AG20443 (cell line): ENCODE measurements around the gene DHFR.
"Not testable (repeated sequence)": the region's sequence is repeated elsewhere in the genome, so short reads cannot be mapped to it uniquely, and the experiment has no call there.

ENCODE experiments used
- DNase-seq: peaks from one replicate; pipeline ENCODE4 v3.0.0; 2012; ENCODE audit warnings: low spot score, mixed read lengths

Gene DHFR

DNA sequence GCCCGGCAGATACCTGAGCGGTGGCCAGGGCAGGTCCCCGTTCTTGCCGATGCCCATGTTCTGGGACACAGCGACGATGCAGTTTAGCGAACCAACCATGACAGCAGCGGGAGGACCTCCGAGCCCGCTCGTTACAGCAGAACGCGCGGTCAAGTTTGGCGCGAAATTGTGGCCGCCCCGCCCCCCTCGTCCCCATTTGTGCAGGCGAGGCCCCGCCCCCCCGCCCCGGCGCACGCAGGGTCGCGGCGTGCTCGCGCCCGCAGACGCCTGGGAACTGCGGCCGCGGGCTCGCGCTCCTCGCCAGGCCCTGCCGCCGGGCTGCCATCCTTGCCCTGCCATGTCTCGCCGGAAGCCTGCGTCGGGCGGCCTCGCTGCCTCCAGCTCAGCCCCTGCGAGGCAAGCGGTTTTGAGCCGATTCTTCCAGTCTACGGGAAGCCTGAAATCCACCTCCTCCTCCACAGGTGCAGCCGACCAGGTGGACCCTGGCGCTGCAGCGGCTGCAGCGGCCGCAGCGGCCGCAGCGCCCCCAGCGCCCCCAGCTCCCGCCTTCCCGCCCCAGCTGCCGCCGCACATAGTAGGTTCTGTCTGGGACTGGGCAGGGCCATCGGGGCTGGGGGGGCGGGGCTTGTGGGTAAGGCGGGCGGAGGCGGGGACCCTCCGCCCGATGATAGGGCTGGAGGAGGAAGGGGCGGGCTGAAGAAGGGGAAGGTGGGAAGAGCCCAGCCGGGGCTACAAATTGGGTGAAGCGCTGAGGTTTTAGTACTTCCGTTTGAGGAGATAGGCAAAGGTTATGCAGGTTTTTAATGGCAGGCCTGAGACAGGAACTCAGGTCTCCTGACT lies at the start of gene DHFR, which contains the start of gene MSH3:
Gene DHFR, minus strand, starts transcription at position 593 of the 840 bp plus-strand sequence. Its CDS starts 494 bp downstream, at position 99.
Gene MSH3, plus strand, starts transcription at position 262 of the 840 bp plus-strand sequence. Its CDS starts 76 bp downstream, at position 338.
- DNase-seq = peak; percentile 99

DNA sequence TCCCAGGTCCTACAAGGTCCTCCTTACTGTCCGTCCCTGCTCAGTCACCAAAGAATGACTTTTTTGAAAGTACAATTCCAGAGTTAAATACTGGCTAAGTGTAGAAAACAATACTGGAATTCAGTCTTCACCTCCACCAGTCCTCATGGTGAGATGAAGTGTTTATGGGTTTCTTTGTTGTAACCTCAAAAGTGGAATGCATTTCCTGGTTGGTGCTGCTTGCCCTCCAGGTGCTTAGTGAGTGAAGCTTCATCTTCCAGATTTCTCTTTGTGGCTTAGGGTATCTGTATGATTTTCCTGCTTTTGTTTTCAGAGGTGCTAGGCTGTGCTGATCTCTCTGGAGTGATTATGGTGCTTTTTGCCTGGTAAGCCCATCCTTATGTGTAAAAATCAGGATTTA lies 49.4 kb upstream of the DHFR start:
- no peak for DNase-seq

DNA sequence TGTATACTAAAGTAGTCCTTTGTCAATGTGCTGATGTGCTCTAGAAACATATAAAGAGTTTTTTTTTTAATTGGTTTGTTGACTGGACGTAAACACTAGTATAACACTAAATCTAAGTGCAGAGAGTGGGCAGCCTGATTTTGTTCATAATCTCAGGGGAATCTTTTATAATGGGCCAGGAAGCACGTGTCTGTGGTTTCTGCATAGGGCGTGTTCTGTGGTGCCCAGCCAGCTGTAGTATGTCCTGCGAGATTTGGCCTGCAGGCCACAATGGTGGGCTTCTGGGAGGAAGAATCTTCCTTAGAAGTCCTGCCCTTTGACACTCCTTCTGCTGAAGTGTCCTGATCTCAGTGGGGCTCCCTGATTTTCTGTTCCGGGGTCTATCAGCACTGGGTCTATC lies 49.0 kb upstream of the DHFR start:
- no peak for DNase-seq

DNA sequence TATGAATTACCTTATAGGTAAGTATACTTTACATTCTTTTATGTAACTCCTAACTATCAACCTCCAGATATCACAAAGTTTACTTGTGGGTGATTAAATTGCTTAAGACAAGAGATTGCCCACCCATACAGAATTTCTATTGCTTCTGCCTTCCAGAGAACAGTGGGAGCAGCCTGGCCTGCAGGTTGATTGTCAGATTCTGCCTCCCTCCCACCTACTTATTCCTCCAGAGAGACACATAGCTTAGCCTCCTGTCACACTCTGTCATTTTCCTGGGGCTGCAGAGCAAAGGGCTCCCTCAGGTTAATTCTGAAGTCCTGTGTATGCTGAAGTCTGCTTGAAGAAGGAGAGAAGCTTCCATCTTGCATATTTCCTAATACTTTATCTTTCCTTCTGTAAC lies 48.5 kb upstream of the DHFR start:
- DNase-seq = no peak

DNA sequence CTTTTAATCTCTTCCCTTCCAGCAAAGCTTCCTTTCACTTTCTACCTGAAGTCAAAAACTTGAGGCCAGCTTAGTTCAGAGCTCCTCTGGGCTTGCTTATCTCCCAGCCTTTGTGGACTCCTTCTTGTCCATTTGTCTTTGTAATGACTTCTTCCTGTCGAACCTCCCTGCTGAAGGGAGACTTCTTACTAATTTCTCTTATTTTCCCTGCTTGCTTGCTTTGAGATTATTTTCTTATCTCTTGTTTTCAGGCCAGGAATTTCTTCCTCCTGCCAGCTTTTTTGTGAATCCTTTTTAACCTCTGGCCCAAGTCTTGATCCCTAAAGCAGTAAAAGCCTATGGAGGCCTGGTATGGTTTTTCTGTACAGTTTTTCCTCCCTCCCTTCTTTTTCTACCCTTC lies 46.8 kb upstream of the DHFR start:
- no peak for DNase-seq

DNA sequence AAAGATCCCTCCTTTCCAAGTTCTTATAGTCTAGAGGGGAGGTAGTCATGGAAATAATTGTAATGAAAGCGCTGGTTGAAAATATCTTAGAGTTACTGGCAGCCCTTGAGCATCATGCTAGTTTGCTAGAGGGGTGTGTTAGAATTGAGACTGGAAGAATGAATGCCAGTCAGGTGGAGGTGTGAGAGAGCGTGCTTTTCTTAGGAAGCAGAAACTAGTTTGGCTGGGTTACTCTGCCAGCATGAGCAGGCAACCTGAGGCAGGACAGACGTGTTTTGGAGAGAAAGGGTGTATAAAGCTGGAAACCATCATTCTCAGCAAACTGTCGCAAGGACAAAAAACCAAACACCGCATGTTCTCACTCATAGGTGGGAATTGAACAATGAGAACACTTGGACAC lies 43.6 kb upstream of the DHFR start:
- DNase-seq = no peak

DNA sequence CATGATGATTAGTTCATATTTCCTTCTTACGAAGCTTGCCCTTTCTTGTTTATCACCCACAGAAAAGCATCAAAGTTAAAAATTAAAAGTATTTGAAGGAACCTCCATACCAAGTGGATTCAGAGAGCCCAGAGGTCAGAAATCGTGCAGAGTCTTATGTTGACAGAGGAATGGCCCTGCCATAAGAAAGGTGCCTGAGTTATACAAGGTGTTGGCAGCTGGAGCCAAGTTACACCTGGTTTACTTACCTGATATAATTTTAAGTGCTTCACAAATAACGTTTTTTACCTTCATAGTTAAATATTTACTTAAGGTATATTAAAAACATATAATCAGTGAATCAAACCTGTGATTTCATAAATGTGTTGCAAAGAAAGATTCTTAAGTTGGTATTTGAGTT lies 42.3 kb upstream of the DHFR start:
- DNase-seq = no peak

DNA sequence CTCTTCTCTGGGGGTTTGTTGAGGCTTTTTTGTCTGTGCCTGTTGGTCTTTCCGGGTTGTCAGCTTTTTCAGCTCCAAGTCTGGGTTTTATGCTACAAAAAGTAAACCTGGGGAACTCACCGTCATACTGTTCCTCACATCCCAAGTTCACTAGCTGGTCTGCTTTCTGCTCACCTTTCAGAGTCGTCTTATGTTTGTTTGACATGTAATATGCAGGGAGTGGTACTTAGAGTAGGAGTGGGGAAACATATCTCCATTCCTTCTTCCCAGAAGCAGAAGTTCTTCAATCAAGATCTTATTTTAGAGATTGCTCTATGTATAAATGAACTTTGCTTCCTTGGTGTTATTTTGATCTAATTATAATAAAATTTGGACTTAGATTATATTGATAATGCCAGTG lies 41.7 kb upstream of the DHFR start:
- DNase-seq = no peak

DNA sequence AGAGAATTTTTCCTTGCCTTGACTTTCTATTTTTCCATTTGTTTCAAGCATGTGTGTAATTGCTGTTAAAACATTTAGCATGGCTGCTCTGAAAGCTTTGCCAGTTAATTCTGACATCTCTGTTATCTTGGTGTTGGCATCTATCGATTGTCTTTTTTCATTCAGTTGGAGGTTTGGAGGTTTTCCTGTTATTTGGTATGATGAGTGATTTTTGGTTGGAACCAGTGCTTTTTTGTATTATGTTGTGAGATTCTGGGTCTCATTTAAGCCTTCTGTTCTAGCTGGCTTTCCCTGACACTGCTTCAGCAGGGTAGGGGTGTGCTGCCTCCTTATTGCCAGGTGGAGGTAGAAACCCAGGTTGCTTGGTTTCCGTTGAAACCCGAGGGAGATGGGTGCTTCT lies 40.9 kb upstream of the DHFR start:
- DNase-seq = no peak

DNA sequence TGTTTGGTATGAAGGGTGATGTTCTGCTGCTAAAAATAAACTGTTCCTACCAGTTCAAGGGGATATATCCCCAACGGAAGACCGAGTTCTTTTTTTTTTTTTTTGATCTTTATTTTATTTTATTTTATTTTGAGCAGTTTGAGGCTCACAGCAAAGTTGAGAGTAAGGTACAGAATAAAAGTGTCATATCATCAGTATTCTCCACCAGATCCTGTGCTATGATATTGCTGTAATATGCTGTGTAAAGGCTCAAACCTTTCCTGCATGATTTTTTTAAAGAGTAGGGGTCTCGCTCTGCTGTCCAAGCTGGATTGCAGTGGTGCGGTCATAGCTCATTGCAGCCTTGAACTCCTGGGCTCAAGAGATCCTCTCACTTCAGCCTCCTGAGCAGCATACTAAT lies 34.8 kb upstream of the DHFR start:
- no peak for DNase-seq

DNA sequence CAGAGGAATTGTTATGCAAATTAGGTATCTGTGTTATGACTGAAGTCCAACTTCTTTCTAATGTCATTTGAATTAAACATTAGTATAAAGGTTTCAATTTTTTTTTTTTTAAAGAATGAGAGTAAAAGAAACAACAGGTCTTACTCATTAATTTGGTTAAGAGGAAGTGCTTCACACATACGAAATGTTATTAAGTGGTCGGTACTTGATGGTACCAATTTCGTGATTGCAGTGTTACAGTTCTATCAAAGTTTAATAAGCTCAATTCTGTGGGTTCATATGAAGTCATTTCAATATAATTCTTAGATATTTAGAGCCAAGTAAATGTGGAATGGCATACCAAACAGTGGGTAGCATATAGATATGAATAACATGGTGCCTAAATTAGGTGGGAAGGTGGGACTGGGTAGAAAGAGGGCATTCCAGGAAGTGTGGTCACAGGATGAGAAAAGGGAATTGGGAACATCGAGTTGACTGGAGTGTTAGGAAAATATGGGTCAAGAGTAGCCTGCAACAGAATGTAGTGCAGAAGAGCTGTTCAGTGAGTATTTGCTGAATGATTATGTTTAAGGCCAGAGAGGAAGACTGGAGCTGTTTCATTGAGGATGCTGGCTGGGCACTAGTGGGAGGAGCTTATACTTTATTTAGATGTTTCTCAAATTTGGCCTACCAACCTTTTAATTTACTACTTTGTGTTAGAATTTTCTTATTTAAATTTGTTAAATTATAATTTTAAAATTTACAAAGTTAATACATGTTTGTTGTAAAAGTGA lies 34.1 kb upstream of the DHFR start:
- no peak for DNase-seq

DNA sequence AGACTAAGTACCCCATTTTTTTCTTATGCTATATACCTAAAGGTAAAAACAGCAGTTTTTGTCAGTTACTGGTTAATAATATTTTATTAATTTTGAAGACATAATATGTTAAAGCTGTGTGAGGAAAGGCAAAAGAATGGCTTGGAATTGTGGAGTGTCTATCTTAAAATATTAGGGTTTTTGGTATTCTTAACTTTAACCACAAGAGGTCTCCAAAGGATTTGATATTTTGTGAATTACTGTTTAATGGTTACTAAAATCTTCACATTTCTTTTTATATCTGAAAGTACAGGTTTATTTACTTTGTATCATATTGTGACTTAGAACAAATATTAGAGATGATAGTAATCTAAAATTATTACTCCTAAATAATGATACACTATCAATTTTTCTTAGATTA lies 32.0 kb upstream of the DHFR start:
- DNase-seq = peak; percentile 14

DNA sequence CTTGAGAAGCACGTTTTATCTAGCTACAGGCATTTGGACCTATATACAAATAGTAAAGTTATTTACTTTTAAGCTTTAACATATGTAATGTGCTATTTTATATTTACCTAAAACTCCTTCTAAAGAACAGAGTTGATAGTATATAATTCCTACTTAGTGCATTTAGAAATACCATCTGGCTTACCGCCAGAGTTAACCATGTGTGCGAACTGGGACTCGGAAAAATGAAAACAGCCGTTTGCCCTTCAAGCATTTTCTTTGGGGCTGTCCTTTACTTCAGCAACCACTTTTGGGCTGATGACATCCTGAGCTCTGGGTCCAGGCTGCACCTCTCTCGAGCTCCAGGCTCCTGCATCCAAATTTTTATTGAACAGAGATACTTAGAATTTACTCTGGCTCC lies 21.9 kb upstream of the DHFR start:
- no peak for DNase-seq

DNA sequence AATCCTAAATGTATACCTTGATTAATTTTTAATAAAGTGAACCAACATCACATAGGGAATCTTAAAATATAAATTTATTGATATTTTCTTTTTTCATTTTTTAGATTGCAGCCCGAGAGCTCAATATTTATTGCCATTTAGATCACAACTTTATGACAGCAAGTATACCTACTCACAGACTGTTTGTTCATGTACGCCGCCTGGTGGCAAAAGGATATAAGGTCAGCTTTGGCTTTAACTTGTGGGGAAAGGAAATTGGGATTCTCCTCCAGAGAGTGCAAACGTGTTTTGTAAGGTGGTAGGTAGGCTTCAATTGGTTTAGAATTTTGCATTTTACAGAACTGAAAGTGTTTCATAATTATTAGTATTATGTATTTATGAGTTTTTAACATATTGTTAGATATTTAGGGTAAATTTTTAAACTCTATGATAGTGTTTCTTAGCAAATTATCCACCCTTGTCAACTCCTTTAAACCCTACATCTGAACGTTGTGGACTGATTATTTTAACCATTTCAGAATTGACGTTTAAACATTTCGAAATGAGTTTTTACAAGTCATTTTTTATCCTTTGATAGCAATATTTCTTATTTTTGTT lies 17.5 kb upstream of the DHFR start:
- peak; percentile 69 for DNase-seq

DNA sequence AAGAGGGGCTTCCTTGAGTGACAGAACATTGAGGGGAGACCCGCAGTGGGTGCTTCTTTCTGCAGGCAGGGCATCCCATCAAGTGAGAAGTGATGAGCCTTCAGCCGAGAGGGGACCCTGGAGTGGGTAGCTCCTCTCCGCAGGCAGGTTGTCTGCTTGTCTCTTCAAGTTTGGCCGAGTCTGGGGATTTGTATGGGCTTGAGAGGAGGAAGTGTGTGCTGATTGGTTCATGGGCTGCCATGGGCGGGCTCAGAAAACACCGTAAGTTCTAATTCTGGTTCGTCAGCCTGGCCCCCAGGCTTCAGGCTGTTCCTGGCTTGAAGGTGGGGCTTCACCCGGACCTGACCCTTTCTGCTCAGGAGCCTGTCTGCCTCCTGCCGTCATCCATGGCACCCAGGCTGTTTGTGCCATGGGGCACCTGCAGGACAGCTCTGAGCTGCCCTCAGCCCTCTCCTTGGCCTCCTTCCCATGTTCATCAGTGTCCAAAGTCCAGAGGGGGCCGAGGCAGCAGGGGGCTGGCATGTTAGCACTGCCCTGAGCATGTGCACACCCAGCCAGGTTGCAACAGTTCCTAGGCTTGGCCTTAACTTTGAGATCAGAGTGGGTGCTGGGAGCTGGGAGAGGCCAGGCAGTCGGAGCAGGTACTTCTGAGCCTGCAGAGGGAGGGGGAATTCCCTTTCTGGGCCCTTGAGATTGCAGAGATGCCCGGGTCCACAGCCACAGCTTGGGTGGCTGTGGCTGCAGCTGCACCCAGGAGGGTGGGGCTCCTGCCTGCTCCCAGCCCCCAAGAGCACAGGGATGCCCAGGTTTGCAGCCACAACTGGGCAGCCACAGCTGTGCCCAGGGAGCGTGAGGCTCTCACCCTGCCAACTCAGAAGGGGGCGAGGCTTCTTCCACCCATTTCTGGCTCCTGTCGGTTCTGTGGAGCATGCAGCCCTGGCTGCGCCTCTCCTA lies 13.5 kb upstream of the DHFR start:
- no peak for DNase-seq

DNA sequence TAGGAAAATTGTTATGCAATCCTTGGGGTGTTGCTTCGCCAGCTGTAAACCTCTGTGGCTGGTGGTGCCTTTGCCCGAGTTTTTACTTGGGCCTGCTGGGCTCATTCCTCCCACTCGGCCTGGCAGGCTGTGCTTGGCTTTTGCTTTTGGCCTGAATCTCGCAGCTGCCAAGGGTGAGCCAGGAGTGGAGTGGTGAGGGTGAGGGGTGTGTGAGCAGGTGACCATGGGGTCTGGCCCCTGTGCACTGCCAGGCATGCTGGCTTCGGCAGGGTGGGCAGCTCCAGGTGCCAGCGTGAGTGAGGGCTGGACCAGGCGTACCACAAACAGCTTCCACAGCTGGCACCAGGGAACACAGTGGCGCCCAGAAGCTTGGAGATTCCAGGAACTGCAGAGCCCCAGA lies 12.6 kb upstream of the DHFR start:
- no peak for DNase-seq

DNA sequence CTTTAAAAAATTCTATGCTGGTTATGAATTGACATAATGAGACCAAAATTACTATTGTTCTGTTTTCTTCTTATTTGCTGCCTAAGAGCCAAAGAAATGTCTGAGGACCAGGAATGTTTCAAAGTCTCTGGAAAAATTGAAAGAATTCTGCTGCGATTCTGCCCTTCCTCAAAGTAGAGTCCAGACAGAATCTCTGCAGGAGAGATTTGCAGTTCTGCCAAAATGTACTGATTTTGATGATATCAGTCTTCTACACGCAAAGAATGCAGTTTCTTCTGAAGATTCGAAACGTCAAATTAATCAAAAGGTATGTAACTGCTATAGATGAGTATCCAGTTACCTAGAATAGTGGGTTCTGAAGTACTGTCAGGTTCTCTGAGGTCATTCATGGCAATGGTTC lies 10.3 kb upstream of the DHFR start:
- no peak for DNase-seq

DNA sequence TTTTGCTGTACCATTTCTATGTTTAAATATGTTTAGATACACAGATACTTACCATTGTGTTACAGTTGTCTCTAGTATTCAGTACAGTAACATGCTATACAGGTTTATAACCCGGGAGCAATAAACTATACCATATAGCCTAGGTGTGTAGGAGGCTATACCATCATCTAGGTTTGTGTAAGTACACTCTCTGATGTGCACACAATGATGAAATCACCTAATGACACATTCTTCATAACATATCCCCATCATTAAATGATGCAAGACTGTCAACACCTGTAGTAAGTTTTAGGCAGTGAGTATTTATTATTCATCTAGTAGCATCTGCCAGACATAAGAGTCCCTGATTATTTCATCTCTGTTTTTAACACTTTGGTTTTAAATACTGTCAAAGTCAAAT lies 7.3 kb upstream of the DHFR start:
- DNase-seq = no peak

DNA sequence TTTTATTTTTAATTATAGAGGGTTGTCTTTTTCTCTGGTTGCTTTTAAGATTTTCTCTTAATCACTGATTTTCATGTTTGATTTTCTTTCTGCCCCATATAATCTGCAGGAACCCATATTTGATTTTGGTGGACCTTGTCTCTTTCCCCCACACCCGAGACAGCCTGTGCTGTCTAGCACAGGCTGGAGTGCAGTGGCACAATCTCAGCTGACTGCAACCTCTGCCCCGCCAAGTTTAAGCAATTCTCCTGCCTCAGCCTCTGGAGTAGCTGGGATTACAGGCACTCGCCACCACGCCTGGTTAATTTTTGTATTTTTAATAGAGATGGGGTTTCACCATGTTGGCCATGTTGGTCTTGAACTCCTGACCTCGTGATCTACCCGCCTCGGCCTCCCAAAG lies 5.9 kb upstream of the DHFR start:
- not testable (repeated sequence) for DNase-seq

DNA sequence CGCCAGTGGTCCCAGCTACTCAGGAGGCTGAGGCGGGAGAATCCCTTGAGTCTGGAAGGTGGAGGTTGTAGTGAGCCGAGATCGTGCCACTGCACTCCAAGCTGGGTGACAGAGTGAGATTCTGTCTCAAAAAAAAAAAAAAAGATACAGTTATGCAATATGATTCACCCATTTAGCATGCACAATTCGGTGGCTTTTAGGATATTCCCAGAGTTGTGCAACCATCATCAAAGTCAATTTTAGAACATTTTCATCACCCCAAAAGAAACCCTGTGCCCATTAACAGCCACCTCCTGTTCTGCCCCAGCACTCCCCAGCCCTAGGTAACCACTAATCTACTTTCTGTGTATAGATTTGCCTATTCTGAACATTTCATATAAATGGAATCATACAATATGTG lies 4.3 kb upstream of the DHFR start:
- peak; percentile 56 for DNase-seq

DNA sequence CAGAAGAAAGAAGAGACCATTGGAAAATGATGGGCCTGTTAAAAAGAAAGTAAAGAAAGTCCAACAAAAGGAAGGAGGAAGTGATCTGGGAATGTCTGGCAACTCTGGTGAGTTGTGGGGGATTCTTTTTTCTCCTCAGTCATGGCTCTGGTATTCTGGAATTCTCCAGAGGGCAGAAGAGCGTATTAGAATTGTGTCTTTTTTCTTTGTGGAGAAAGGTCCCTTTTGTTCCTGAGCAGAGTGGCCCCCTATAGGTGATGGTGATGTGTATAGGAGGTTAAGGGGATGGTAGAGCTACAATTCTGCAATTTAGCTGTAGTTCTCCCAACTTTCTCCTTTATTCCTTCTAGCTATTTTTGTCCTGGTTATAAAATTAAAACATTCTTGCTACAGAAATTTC lies 1.6 kb upstream of the DHFR start:
- no peak for DNase-seq

DNA sequence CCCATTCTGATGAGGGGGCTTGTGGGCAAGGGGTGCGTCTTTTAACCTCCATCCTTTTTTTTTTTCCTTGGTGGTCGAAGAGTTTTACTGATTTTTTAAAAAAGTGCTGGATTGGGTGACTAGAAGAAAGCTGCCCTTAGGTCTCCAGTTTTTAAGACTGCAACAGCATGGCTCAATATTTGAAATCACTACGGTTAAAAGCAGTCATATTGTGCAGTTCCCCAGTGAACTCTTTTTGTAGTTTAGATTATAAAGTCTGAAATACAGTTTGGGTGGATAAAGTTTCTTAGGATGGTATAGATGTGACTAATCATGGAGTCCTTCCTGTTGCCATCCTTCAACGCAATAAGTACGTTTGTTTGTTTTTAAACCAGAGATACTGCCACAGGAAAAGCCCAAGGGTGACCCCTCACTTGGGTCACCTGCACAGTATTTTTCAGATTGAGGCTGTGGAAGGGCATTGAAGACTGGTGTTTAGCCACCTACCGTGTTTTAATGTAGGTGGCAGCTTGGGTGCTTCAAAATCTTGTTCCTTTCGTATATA lies 520 bp upstream of the DHFR start:
- no peak for DNase-seq
